ENCODE data around the gene CIDEA.

DNA sequence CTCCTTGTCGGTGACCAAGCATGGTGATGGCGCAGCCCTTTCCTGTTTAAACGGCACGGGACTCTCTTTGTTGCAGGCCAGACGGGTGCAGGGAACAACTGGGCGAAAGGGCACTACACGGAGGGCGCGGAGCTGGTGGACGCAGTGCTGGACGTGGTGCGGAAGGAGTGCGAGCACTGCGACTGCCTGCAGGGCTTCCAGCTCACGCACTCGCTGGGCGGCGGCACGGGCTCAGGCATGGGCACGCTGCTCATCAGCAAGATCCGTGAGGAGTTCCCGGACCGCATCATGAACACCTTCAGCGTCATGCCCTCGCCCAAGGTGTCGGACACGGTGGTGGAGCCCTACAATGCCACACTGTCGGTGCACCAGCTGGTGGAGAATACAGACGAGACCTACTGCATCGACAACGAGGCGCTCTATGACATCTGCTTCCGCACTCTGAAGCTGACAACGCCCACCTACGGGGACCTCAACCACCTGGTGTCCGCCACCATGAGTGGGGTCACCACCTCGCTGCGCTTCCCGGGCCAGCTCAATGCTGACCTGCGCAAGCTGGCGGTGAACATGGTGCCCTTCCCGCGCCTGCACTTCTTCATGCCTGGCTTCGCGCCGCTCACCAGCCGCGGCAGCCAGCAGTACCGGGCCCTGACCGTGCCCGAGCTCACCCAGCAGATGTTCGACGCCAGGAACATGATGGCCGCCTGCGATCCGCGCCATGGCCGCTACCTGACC, 71.0 kb downstream of the CIDEA start:
- no peak for TF ChIP-seq CTCF (IDR thresholded peaks at IDR 0.05)
- TF ChIP-seq POLR2A (IDR thresholded peaks at IDR 0.05) = no peak

Measured in lower leg skin (tissue), 3 donors.